NCI-H524 (cell line): ENCODE data around the gene BCKDK.

ENCODE experiments used
- DNase-seq, 2 experiments: peaks; one replicate each; lab custom pipeline; 2025; lab: John Stamatoyannopoulos, UW

Gene BCKDK

GRCh38 chr16:31080035-31080629, 28.1 kb upstream of the BCKDK start:
- DNase-seq: no peak

- DNase-seq: no peak
Measured at GRCh38 chr16:31080756-31081419, 27.3 kb upstream of the BCKDK start.

- DNase-seq: no peak
Measured at GRCh38 chr16:31081428-31082351, 26.5 kb upstream of the BCKDK start.

GRCh38 chr16:31082368-31083045, 25.7 kb upstream of the BCKDK start:
- no peak for DNase-seq

GRCh38 chr16:31083081-31083480, 25.1 kb upstream of the BCKDK start:
- DNase-seq: no peak

- no peak for DNase-seq
Measured at GRCh38 chr16:31083556-31083955, 24.6 kb upstream of the BCKDK start.

GRCh38 chr16:31083981-31084380, 24.2 kb upstream of the BCKDK start:
- no peak for DNase-seq

GRCh38 chr16:31084584-31085302, 23.4 kb upstream of the BCKDK start:
- no peak for DNase-seq

- DNase-seq: no peak
Measured at GRCh38 chr16:31085411-31085810, 22.8 kb upstream of the BCKDK start.

GRCh38 chr16:31085873-31086628, 22.1 kb upstream of the BCKDK start:
- no peak for DNase-seq

GRCh38 chr16:31086629-31086906, 21.6 kb upstream of the BCKDK start:
- no peak for DNase-seq

GRCh38 chr16:31087481-31087880, 20.7 kb upstream of the BCKDK start:
- DNase-seq: no peak

GRCh38 chr16:31087971-31088370, 20.2 kb upstream of the BCKDK start:
- no peak for DNase-seq

GRCh38 chr16:31088459-31089183, 19.6 kb upstream of the BCKDK start, which contains the start of gene PRSS53:
PRSS53 (minus strand) TSS chr16:31088943; CDS start chr16:31088809, 134 bp downstream.
- no peak for DNase-seq

GRCh38 chr16:31089199-31089598, 19.0 kb upstream of the BCKDK start:
- no peak for DNase-seq

- no peak for DNase-seq
Measured at GRCh38 chr16:31090540-31090939, 17.6 kb upstream of the BCKDK start.

GRCh38 chr16:31092330-31092729, 15.9 kb upstream of the BCKDK start:
- no peak for DNase-seq

GRCh38 chr16:31093132-31093703, 15.0 kb upstream of the BCKDK start:
- DNase-seq: peak in 1 of 2 experiments; percentile 45

GRCh38 chr16:31094088-31094423, 14.1 kb upstream of the BCKDK start:
- peak in 1 of 2 experiments; percentile 47 for DNase-seq
